Transverse colon (tissue), 4 donors: ENCODE measurements around the gene ATG2A.

Source experiments
- EP300 ChIP-seq: sonication (generic); formaldehyde crosslinking; IDR thresholded peaks from one replicate; pipeline ENCODE4 v1.6.1; 2017; ENCODE audit warnings: antibody characterized with exemption, low read depth
- POLR2A ChIP-seq: fragments of 450-650 bp; IDR thresholded peaks from one replicate; pipeline ENCODE4 v1.6.1; 2016; ENCODE audit warnings: antibody characterized with exemption, mild to moderate bottlenecking, moderate library complexity
- POLR2AphosphoS5 ChIP-seq, 3 donors: sonication (generic); formaldehyde crosslinking; IDR thresholded peaks; one replicate each; pipeline ENCODE4 v1.6.1; 2016; ENCODE audit warnings: antibody characterized with exemption in 3 of 3
- TF ChIP-seq, protein P1 (sequence below), 5 experiments: fragments of 200-600 bp in 3 of 5; fragments of 450-650 bp in 2 of 5; sonication (generic) in 3 of 5; IDR thresholded peaks; 1 replicate in 2 of 5; 2 replicates in 3 of 5; pipeline ENCODE4 v1.5.1; 2016 to 2017; ENCODE audit warnings: antibody characterized with exemption in 5 of 5, inconsistent platforms in 3 of 5, mild to moderate bottlenecking in 2 of 5, moderate library complexity in 1 of 5

DNA sequence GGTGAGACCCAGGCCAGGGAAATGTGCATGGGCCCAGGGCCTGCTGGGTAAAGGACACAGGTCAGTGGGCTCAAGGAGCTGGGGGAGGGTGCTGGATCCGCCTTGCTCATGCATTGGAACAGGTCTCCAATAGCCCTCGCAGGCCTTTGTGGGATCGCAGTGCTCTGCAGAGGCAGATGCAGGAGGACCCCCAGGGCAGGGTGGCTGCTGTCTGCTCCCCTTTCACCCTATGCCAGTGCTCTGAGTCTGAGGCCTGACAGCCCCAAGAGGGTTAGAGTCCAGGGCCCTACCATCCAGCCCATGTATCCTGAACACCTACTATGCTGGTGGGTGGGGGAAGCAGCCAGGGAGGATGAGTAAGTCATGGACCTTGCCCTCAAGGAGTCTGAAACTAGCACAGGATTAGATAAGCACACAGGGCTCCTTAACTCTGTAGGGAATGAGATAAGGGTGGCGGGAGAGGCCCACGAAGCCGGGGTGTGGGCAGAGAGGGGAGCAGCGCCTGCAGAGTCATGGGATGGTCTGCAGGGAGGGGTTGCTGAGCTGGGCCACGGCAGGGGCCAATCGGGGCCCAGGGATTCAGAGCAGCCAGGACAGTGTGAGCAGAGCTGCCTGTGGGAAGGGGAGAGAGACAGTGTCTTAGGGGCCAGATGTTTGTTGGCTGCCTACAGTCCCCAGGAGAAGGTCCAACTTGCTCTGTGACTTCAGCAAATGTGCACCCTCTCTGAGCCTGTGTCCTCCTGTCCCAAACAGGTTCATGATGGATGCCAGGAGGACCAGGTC, 28.1 kb downstream of the ATG2A start:
- peak; percentile 77 for TF ChIP-seq POLR2A
- no peak for TF ChIP-seq EP300
- TF ChIP-seq, protein P1, sequence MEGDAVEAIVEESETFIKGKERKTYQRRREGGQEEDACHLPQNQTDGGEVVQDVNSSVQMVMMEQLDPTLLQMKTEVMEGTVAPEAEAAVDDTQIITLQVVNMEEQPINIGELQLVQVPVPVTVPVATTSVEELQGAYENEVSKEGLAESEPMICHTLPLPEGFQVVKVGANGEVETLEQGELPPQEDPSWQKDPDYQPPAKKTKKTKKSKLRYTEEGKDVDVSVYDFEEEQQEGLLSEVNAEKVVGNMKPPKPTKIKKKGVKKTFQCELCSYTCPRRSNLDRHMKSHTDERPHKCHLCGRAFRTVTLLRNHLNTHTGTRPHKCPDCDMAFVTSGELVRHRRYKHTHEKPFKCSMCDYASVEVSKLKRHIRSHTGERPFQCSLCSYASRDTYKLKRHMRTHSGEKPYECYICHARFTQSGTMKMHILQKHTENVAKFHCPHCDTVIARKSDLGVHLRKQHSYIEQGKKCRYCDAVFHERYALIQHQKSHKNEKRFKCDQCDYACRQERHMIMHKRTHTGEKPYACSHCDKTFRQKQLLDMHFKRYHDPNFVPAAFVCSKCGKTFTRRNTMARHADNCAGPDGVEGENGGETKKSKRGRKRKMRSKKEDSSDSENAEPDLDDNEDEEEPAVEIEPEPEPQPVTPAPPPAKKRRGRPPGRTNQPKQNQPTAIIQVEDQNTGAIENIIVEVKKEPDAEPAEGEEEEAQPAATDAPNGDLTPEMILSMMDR (IDR thresholded peaks at IDR 0.05): no peak
- peak; percentile 22 to 93 (median 76) for TF ChIP-seq POLR2AphosphoS5 (IDR thresholded peaks at IDR 0.05)
